Peyer's patch (tissue), 4 donors: ENCODE data around the gene RPL19. TPM values are rescaled to one million over a fixed set of nuclear protein-coding genes. Genes with fewer than 3 reads are reported as not detected.
A peak's percentile ranks its signal among the peaks of the same experiment; 100 is the strongest.

ENCODE experiments used
- DNase-seq, 3 donors: peaks; one replicate each; pipeline ENCODE4 v3.0.0-alpha.2; 2017 to 2019
- H3K27ac ChIP-seq, 4 donors: fragments of 200-600 bp; sonication (generic); one replicate each; pipeline ENCODE4 v1.5.1; 2016 to 2019
- H3K27me3 ChIP-seq, 2 donors: fragments of 200-600 bp; sonication (generic); one replicate each; pipeline ENCODE4 v1.5.1; 2019
- H3K36me3 ChIP-seq, 3 donors: fragments of 200-600 bp; sonication (generic); one replicate each; pipeline ENCODE4 v1.5.1; 2016 to 2019
- H3K4me1 ChIP-seq, 4 donors: fragments of 200-600 bp; sonication (generic); one replicate each; pipeline ENCODE4 v1.5.1; 2016 to 2019
- H3K4me3 ChIP-seq, 4 donors: fragments of 200-600 bp; sonication (generic); 1 replicate in 3 of 4; 2 replicates in 1 of 4; pipeline ENCODE4 v1.5.1; 2016 to 2019; ENCODE audit warnings: mild to moderate bottlenecking in 1 of 4
- H3K9me3 ChIP-seq, 4 donors: fragments of 200-600 bp; sonication (generic); one replicate each; pipeline ENCODE4 v1.5.1; 2016 to 2019; ENCODE audit warnings: mild to moderate bottlenecking in 1 of 4
- POLR2A ChIP-seq, 2 donors: fragments of 450-650 bp; IDR thresholded peaks; one replicate each; pipeline ENCODE4 v1.5.1; 2017; ENCODE audit warnings: antibody characterized with exemption in 2 of 2, mild to moderate bottlenecking in 2 of 2, moderate library complexity in 2 of 2
- total RNA-seq, 4 donors: library from RNA; depleted of rRNA; stranded (reverse); fragments of >200 nt; gene quantifications; one replicate each; pipeline ENCODE4 v1.1.0, GENCODE V29; 2016
- TF ChIP-seq, protein P1 (sequence below), 6 experiments: fragments of 450-650 bp in 4 of 6; fragments of 200-600 bp in 2 of 6; sonication (generic) in 1 of 6; IDR thresholded peaks; one replicate each; pipeline ENCODE4 v1.5.1; 2017 to 2019; ENCODE audit warnings: antibody characterized with exemption in 6 of 6, mild to moderate bottlenecking in 3 of 6, moderate library complexity in 1 of 6

The RPL19 gene
- total RNA-seq, 4 donors from 2014 or later, result 932 to 2,029 (median 1,420) TPM

DNA sequence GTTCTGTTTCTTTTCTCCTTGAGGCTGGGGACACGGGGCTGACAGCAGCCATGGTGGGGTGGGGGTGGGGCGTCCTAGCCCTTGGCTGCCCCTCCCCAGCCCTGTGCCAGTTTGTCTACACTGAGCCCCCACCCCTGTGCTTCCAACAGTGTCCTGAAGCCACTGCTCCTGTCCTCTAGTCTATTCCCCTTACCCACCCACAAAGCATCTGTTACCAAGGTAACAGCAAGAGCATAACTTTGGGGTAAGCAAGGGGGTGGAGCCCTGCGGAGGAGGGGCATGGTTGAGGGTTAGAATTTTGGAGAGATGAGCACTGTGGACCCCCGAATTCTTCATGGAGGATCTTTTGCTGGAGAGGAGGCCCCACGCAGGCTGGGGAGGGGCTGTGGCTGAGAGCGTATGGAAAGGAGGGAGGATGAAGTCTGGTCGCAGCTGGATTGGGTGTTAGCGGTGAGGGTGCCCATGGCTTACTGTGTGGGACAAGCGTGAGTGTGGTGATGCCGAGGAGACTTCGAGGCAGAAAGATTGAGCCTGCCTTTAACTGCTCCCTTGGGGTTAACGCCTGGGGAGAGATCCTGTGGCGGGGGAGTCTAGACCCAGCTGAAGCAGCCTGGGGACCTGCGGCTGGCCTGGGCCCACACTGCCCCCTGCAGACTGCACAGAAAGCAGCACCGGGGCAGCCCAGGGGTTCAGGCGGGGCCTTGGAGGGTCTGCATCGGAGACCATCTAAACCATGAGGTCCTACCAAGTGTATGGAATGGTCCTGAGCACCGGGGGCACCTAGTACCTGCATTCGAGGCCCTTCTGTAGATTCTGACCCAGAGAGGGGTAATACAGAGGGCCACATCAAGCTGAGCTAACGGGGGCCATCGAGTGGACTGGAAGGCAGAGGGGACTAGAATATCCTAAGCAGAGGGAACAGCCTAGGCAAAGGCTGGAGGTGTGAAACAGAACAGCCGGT, 31.8 kb downstream of the RPL19 start:
- H3K4me3 ChIP-seq, result peak overlapping the region in 1 of 4 donors; percentile 10
- H3K27me3 ChIP-seq, result no peaks in the 10 kb centered on the region

GRCh38 chr17:39235555-39236449, 35.7 kb downstream of the RPL19 start:
- Histone ChIP-seq H3K36me3 (no peaks in the 10 kb centered on the region), H3K9me3 (no peaks in the 10 kb centered on the region), H3K27me3 (no peaks in the 10 kb centered on the region), H3K4me1 (peaks cover 0 to 9% (median 3%) of the 10 kb centered on the region in 4 donors), H3K27ac (no peak overlapping the region), H3K4me3 (no peak overlapping the region)
- DNase-seq, result no peak
- TF ChIP-seq, protein P1, sequence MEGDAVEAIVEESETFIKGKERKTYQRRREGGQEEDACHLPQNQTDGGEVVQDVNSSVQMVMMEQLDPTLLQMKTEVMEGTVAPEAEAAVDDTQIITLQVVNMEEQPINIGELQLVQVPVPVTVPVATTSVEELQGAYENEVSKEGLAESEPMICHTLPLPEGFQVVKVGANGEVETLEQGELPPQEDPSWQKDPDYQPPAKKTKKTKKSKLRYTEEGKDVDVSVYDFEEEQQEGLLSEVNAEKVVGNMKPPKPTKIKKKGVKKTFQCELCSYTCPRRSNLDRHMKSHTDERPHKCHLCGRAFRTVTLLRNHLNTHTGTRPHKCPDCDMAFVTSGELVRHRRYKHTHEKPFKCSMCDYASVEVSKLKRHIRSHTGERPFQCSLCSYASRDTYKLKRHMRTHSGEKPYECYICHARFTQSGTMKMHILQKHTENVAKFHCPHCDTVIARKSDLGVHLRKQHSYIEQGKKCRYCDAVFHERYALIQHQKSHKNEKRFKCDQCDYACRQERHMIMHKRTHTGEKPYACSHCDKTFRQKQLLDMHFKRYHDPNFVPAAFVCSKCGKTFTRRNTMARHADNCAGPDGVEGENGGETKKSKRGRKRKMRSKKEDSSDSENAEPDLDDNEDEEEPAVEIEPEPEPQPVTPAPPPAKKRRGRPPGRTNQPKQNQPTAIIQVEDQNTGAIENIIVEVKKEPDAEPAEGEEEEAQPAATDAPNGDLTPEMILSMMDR (IDR thresholded peaks at IDR 0.05), result peak in 4 of 6 experiments; percentile 33 to 54 (median 49)
- no peak for TF ChIP-seq POLR2A (IDR thresholded peaks at IDR 0.05)

More for the DNA sequence above, 31.8 kb downstream of the RPL19 start:
- Histone ChIP-seq H3K27ac (no peak overlapping the region), H3K36me3 (no peaks in the 10 kb centered on the region), H3K4me1 (peaks cover 0 to 9% (median 3%) of the 10 kb centered on the region in 4 donors), H3K9me3 (no peaks in the 10 kb centered on the region)
- TF ChIP-seq, protein P1 (IDR thresholded peaks at IDR 0.05), result peak; percentile 28 to 73 (median 54)
- TF ChIP-seq POLR2A (IDR thresholded peaks at IDR 0.05), result no peak
- DNase-seq, result peak in 2 of 3 donors; percentile 44 to 73

GRCh38 chr17:39236450-39236927, 36.4 kb downstream of the RPL19 start:
- no peak overlapping the region for H3K4me3 ChIP-seq
- H3K36me3 ChIP-seq, result no peaks in the 10 kb centered on the region
- H3K27ac ChIP-seq, result no peak overlapping the region
- DNase-seq, result no peak
- H3K9me3 ChIP-seq, result no peaks in the 10 kb centered on the region
- H3K27me3 ChIP-seq, result no peaks in the 10 kb centered on the region
- TF ChIP-seq, protein P1 (IDR thresholded peaks at IDR 0.05), result no peak
- no peak for TF ChIP-seq POLR2A (IDR thresholded peaks at IDR 0.05)
- H3K4me1 ChIP-seq, result peaks cover 0 to 9% (median 3%) of the 10 kb centered on the region in 4 donors

DNA sequence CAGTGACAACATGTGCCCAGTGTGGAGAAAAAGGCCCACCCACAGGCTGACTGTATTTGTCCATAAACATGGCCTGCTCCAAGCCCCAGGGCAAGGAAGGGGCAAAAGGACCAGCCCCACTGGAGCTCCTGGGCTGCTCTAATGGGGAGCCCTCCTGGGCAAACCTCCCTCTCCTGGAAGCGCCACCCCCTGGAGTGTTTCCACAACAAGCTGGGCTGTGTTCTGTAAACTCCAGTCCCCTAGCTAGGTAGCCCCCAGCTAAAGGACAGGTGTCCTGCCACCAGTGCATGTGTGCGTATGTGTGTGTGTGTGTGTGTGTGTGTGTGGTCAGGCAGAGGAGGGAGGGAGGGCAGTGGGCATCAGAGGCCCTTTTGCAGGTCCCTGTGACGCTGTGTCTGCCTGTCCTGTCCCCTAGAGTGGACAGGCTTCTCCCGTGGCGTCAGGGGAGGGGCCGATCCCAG, 36.9 kb downstream of the RPL19 start:
- H3K27me3 ChIP-seq, result no peaks in the 10 kb centered on the region
- no peak overlapping the region for H3K4me3 ChIP-seq

More for the DNA sequence above, 36.9 kb downstream of the RPL19 start:
- Histone ChIP-seq H3K4me1 (peaks cover 0 to 4% (median 1%) of the 10 kb centered on the region in 4 donors), H3K9me3 (no peaks in the 10 kb centered on the region), H3K36me3 (no peaks in the 10 kb centered on the region), H3K27ac (no peak overlapping the region)
- TF ChIP-seq, protein P1 (IDR thresholded peaks at IDR 0.05), result no peak
- TF ChIP-seq POLR2A (IDR thresholded peaks at IDR 0.05), result no peak
- DNase-seq, result no peak
